HG02588 (cell line): ENCODE results near the gene SOX30.

Experiments
- ATAC-seq: cut with Tn5 transposase; IDR thresholded peaks from one replicate; pipeline ENCODE4 v1.9.1; 2021; ENCODE audit warnings: mild to moderate bottlenecking, moderate library complexity; ENCODE audit not compliant: unreplicated experiment

SOX30 gene

DNA sequence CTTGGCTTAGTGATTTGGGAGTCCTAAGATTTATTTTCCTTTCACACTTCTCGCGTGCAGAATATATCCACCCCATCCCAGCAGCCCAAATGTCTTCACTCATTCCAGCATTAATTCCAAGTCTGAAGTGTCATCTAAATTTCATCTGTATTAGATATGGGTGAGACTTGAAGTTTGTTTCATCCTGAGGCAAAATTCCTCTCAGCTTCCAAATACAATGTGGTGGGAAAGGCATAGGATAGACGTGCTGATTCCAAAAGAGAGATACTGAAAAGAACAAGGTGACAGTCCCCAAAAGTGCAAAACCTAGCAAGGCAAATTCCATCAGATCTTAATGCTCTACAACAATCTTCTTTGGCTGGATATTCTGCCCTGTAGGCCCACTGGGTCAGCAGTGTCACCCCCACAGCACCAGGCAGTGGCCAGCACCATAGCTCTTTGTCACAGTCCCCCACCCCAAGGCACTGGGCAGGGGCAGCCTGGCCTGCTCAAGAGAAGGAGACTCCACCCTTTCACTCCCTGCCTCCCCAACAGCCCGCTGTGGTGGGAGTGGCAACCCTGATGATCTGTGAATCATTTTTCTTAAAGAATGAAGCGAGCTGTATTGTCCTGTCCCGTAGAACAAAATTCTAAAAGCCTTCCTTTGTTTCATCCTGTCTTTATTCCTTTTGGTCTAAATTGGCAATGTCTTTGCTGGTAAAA lies 74.0 kb downstream of the SOX30 start:
- no peak for ATAC-seq

DNA sequence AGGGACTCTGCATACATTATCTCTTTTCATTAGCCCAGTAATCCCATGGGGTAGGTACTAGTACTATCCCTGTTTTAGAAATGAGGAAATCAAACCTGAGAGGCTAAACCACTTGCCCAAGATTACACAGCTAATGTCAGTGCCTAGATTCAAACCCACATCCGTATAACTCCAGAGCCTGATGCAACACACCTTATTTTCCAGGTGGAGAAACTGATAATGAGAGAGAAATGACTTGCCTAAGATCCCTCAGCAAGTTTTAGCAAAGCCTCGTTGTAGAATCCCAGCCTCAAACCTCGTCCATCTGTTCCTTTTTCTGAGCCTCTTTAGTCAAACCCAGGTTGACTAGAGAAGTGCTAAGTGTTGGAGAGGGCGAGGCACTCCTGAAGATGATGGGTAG lies 75.6 kb downstream of the SOX30 start:
- ATAC-seq, result no peak
